SK-N-SH (cell line): ENCODE data around the gene TUBB3. TPM values are rescaled to one million over a fixed set of nuclear protein-coding genes. Genes with fewer than 3 reads are reported as not detected.

ENCODE experiments used
- CTCF ChIA-PET: fragments of 300-600, 350-600 bp; formaldehyde crosslinking; extraction: SDS; loops from one replicate; lab custom pipeline; 2021; lab: Yijun Ruan, JAX
- POLR2A ChIA-PET: fragments of 350-600 bp; sonication (Branson Sonifier 250); formaldehyde crosslinking; extraction: SDS; loops from one replicate; lab custom pipeline; 2020; ENCODE audit warnings: antibody characterized with exemption, inconsistent platforms; lab: Yijun Ruan, JAX
- DNase-seq: peaks from one replicate; pipeline ENCODE4 v3.0.0; 2012
- H2AFZ ChIP-seq: fragments of 200-600 bp; sonication (generic); 2 replicates; pipeline ENCODE4 v1.8.1; 2016; ENCODE audit warnings: antibody characterized with exemption, mild to moderate bottlenecking, low read depth
- H3F3A ChIP-seq: fragments of 200-600 bp; sonication (generic); replicated peaks from 2 replicates; pipeline ENCODE3; 2016; ENCODE audit warnings: antibody characterized with exemption, mild to moderate bottlenecking; ENCODE audit not compliant: insufficient read depth
- H3K27ac ChIP-seq, 2 experiments: fragments of 200-500 bp in 1 of 2; fragments of 200-600 bp in 1 of 2; sonication (Bioruptor generic) in 1 of 2; sonication (generic), shearing (Covaris generic) in 1 of 2; 2 replicates each; pipeline versions ENCODE4 v1.5.1 to v1.6.1; 2014 to 2016; ENCODE audit warnings: low read depth in 2 of 2, inconsistent platforms in 1 of 2, low read length in 1 of 2, mild to moderate bottlenecking in 1 of 2, mixed read lengths in 1 of 2
- H3K27me3 ChIP-seq: fragments of 200-600 bp; sonication (generic), shearing (Covaris generic); 2 replicates; pipeline ENCODE4 v1.6.1; 2016; ENCODE audit warnings: mixed run types; ENCODE audit not compliant: insufficient read depth
- H3K36me3 ChIP-seq, 2 experiments: fragments of 200-500 bp in 1 of 2; fragments of 200-600 bp in 1 of 2; sonication (Bioruptor generic) in 1 of 2; sonication (generic) in 1 of 2; replicated peaks in 1 of 2; 2 replicates each; pipeline versions ENCODE3 to v1.5.1; 2014 to 2016; ENCODE audit warnings: low read length in 1 of 2, mild to moderate bottlenecking in 1 of 2; ENCODE audit not compliant: insufficient read depth in 2 of 2, control insufficient read depth in 1 of 2
- H3K4me1 ChIP-seq, 2 experiments: fragments of 200-500 bp in 1 of 2; fragments of 200-600 bp in 1 of 2; sonication (Bioruptor generic) in 1 of 2; sonication (generic), shearing (Covaris generic) in 1 of 2; 2 replicates each; pipeline versions ENCODE4 v1.5.1 to v1.6.1; 2014 to 2016; ENCODE audit warnings: low read depth in 1 of 2, low read length in 1 of 2, mixed run types in 1 of 2; ENCODE audit not compliant: insufficient read depth in 2 of 2, control insufficient read depth in 1 of 2
- H3K4me2 ChIP-seq: fragments of 200-600 bp; sonication (generic), shearing (Covaris generic); 2 replicates; pipeline ENCODE4 v1.6.1; 2017; ENCODE audit warnings: mixed run types
- H3K4me3 ChIP-seq, 2 experiments: fragments of 200-500 bp in 1 of 2; fragments of 200-600 bp in 1 of 2; sonication (Bioruptor generic) in 1 of 2; sonication (generic), shearing (Covaris generic) in 1 of 2; 2 replicates each; pipeline versions ENCODE4 v1.5.1 to v1.8.1; 2014 to 2016; ENCODE audit warnings: low read depth in 2 of 2, inconsistent platforms in 1 of 2, low read length in 1 of 2, mild to moderate bottlenecking in 1 of 2, mixed read lengths in 1 of 2, moderate library complexity in 1 of 2
- H3K79me2 ChIP-seq: fragments of 200-600 bp; sonication (generic); 2 replicates; pipeline ENCODE4 v1.8.1; 2017; ENCODE audit warnings: mild to moderate bottlenecking; ENCODE audit not compliant: insufficient read depth
- H3K9ac ChIP-seq: fragments of 200-600 bp; sonication (generic); 2 replicates; pipeline ENCODE4 v1.6.1; 2017; ENCODE audit warnings: mixed run types
- H3K9me2 ChIP-seq: fragments of 200-600 bp; sonication (generic); 2 replicates; pipeline ENCODE4 v1.6.1; 2017; ENCODE audit warnings: mixed run types
- H3K9me3 ChIP-seq: fragments of 200-600 bp; sonication (generic); 2 replicates; pipeline ENCODE4 v1.6.1; 2017; ENCODE audit warnings: mixed run types, mild to moderate bottlenecking, moderate library complexity
- H4K20me1 ChIP-seq: fragments of 200-600 bp; sonication (generic); 2 replicates; pipeline ENCODE4 v1.6.1; 2017; ENCODE audit warnings: mild to moderate bottlenecking, mixed run types; ENCODE audit not compliant: insufficient read depth
- CHD2 ChIP-seq: fragments of 150-350 bp; IDR thresholded peaks from 2 replicates; pipeline ENCODE4 v1.6.1; 2018; ENCODE audit warnings: low read length; ENCODE audit not compliant: partially characterized antibody
- EP300 ChIP-seq, 2 experiments: IDR thresholded peaks; 2 replicates each; pipeline versions ENCODE4 v1.4.0 to v1.6.1; 2012; ENCODE audit warnings: borderline replicate concordance in 1 of 2, low read depth in 1 of 2, low read length in 1 of 2
- FOSL2 ChIP-seq: IDR thresholded peaks from 2 replicates; pipeline ENCODE4 v1.4.0; 2012; ENCODE audit warnings: low read depth, mild to moderate bottlenecking, moderate library complexity, borderline replicate concordance
- FOXJ3 ChIP-seq: sonication (generic); formaldehyde crosslinking; IDR thresholded peaks from 2 replicates; pipeline ENCODE4 v1.5.1; 2020; ENCODE audit warnings: mild to moderate bottlenecking, missing genetic modification reagents
- FOXM1 ChIP-seq: IDR thresholded peaks from 2 replicates; pipeline ENCODE4 v1.4.0; 2012; ENCODE audit warnings: low read depth, mild to moderate bottlenecking
- GABPA ChIP-seq: IDR thresholded peaks from 2 replicates; pipeline ENCODE4 v1.4.0; 2012; ENCODE audit warnings: low read depth, mild to moderate bottlenecking
- GATA2 ChIP-seq: sonication (generic); formaldehyde crosslinking; IDR thresholded peaks from 2 replicates; pipeline ENCODE4 v1.5.0; 2020; ENCODE audit warnings: mild to moderate bottlenecking, missing genetic modification reagents
- JUND ChIP-seq: IDR thresholded peaks from 2 replicates; pipeline ENCODE4 v1.4.0; 2012
- MEF2A ChIP-seq: IDR thresholded peaks from 2 replicates; pipeline ENCODE4 v1.4.0; 2012; ENCODE audit warnings: low read depth, borderline replicate concordance
- MXI1 ChIP-seq: IDR thresholded peaks from 2 replicates; pipeline ENCODE4 v1.6.1; 2012; ENCODE audit warnings: mild to moderate bottlenecking, low read depth, low read length, improper control_type of control experiment
- RCOR1 ChIP-seq: fragments of 150-350 bp; IDR thresholded peaks from 2 replicates; pipeline ENCODE4 v1.6.1; 2017; ENCODE audit warnings: antibody characterized with exemption, low read length
- RFX5 ChIP-seq: IDR thresholded peaks from 2 replicates; pipeline ENCODE4 v1.6.1; 2012; ENCODE audit warnings: mild to moderate bottlenecking, improper control_type of control experiment, low read length
- RXRA ChIP-seq: IDR thresholded peaks from 2 replicates; pipeline ENCODE4 v1.4.0; 2012; ENCODE audit warnings: low read depth, mild to moderate bottlenecking, borderline replicate concordance
- TCF12 ChIP-seq: IDR thresholded peaks from 2 replicates; pipeline ENCODE4 v1.4.0; 2012
- TEAD4 ChIP-seq: IDR thresholded peaks from 2 replicates; pipeline ENCODE4 v1.4.0; 2012; ENCODE audit warnings: mild to moderate bottlenecking, borderline replicate concordance; ENCODE audit not compliant: insufficient read depth
- WGBS: methylation state at CpG from one replicate; pipeline ENCODE4 v1.1.6; 2017; ENCODE audit warnings: low lambda C conversion rate; 5-methylcytosine and 5-hydroxymethylcytosine counted together
- polyA plus RNA-seq, 3 experiments: library from polyadenylated mRNA; depleted of rRNA; stranded (reverse); fragments of >200 nt; gene quantifications; 2 replicates each; pipeline ENCODE4 v1.2.3, GENCODE V29; 2012
- TF ChIP-seq, protein P1 (sequence below): fragments of 150-350 bp; IDR thresholded peaks from 2 replicates; pipeline ENCODE4 v1.6.1; 2016; ENCODE audit warnings: mild to moderate bottlenecking, low read depth, low read length
- TF ChIP-seq, protein P2 (sequence below): IDR thresholded peaks from 2 replicates; pipeline ENCODE4 v1.4.0; 2012; ENCODE audit warnings: low read depth, borderline replicate concordance
- TF ChIP-seq, protein P3 (sequence below): fragments of 150-350 bp; IDR thresholded peaks from 2 replicates; pipeline ENCODE4 v1.6.1; 2017; ENCODE audit warnings: antibody characterized with exemption, low read length, low read depth, borderline replicate concordance
- TF ChIP-seq, protein P4 (sequence below): IDR thresholded peaks from 2 replicates; pipeline ENCODE4 v1.4.0; 2012; ENCODE audit warnings: low read depth, borderline replicate concordance

The TUBB3 gene
- polyA plus RNA-seq, 1 of the 3 experiments (the other 2 are of a cell fraction), result 428 TPM

DNA sequence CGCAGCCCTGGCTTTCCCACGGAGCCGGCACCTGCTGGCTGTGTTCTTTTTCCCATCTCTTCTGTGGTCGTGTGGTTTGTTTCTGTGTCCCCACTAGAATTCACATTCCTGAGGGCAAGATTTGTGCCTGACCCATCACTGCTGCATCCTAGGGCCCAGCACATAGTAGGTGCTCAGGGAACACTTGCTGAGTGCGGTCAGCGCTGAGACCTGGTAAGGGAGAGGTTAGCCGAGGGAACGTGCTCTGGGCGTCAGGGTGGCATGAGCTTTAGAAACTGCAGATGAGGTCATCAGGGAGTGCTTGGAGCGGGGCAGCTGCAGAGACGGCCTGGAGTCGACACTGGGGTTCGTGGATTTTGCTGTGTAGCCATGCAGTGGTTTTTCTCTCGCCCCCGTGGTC is 31.3 kb downstream of the TUBB3 start:
- Histone ChIP-seq H3K9me3 (no peaks in the 10 kb centered on the region), H3K9ac (no peak overlapping the region), H2AFZ (no peak overlapping the region), H4K20me1 (0 out of 2 replicates have a peak, but pooled peaks cover 3% of the 10 kb centered on the region), H3F3A (no peaks in the 10 kb centered on the region), H3K36me3 (peaks cover 0 to 21% of the 10 kb centered on the region in 2 experiments), H3K4me1 (peaks cover 0 to 12% of the 10 kb centered on the region in 2 experiments; a peak in 1 of 4 replicates), H3K27ac (no peak overlapping the region), H3K4me3 (no peak overlapping the region), H3K4me2 (no peak overlapping the region), H3K9me2 (no peaks in the 10 kb centered on the region), H3K79me2 (peaks cover 21% of the 10 kb centered on the region; the same call in 1 of the 2 replicates), H3K27me3 (no peaks in the 10 kb centered on the region)
- TF ChIP-seq, protein P1, sequence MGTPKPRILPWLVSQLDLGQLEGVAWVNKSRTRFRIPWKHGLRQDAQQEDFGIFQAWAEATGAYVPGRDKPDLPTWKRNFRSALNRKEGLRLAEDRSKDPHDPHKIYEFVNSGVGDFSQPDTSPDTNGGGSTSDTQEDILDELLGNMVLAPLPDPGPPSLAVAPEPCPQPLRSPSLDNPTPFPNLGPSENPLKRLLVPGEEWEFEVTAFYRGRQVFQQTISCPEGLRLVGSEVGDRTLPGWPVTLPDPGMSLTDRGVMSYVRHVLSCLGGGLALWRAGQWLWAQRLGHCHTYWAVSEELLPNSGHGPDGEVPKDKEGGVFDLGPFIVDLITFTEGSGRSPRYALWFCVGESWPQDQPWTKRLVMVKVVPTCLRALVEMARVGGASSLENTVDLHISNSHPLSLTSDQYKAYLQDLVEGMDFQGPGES, result no peak
- TF ChIP-seq MXI1 (no peak), TEAD4 (no peak), FOSL2 (no peak), JUND (no peak), GATA2 (CRISPR knock-in tag) (no peak), RCOR1 (no peak), FOXM1 (no peak), GABPA (no peak), FOXJ3 (CRISPR knock-in tag) (no peak), RXRA (no peak), EP300 (IDR thresholded peaks at IDR 0.05; ENCODE audit: borderline replicate concordance in 1 of 2, low read depth in 1 of 2, low read length in 1 of 2) (no peak), TCF12 (no peak), MEF2A (no peak), CHD2 (no peak), RFX5 (no peak)
- TF ChIP-seq, protein P2, sequence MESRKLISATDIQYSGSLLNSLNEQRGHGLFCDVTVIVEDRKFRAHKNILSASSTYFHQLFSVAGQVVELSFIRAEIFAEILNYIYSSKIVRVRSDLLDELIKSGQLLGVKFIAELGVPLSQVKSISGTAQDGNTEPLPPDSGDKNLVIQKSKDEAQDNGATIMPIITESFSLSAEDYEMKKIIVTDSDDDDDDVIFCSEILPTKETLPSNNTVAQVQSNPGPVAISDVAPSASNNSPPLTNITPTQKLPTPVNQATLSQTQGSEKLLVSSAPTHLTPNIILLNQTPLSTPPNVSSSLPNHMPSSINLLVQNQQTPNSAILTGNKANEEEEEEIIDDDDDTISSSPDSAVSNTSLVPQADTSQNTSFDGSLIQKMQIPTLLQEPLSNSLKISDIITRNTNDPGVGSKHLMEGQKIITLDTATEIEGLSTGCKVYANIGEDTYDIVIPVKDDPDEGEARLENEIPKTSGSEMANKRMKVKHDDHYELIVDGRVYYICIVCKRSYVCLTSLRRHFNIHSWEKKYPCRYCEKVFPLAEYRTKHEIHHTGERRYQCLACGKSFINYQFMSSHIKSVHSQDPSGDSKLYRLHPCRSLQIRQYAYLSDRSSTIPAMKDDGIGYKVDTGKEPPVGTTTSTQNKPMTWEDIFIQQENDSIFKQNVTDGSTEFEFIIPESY, result no peak
- TF ChIP-seq, protein P3, sequence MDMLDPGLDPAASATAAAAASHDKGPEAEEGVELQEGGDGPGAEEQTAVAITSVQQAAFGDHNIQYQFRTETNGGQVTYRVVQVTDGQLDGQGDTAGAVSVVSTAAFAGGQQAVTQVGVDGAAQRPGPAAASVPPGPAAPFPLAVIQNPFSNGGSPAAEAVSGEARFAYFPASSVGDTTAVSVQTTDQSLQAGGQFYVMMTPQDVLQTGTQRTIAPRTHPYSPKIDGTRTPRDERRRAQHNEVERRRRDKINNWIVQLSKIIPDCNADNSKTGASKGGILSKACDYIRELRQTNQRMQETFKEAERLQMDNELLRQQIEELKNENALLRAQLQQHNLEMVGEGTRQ, result no peak
- TF ChIP-seq, protein P4, sequence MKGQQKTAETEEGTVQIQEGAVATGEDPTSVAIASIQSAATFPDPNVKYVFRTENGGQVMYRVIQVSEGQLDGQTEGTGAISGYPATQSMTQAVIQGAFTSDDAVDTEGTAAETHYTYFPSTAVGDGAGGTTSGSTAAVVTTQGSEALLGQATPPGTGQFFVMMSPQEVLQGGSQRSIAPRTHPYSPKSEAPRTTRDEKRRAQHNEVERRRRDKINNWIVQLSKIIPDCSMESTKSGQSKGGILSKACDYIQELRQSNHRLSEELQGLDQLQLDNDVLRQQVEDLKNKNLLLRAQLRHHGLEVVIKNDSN, result no peak
- ChIA-PET CTCF (interaction anchor here (1.0 to 2.3 kb wide), 4 partner anchors 12 to 249 kb away, joined by 3 to 4 read pairs (median 3); no protein-coding TSS in a partner anchor), POLR2A (no interaction called here)
- 95% methylated on average over 15 of the region's 15 CpGs for WGBS
- no peak for DNase-seq
